Natural killer cell (primary cell): Measurements from ENCODE around the gene CDC42BPA. TPM values are rescaled to one million over a fixed set of nuclear protein-coding genes. Genes with fewer than 3 reads are reported as not detected.

Experiments
- ATAC-seq, 3 donors: fragments of 150-1000 bp in 2 of 3; fragments of 200-7000 bp in 1 of 3; cut with Tn5 transposase; 1 replicate in 1 of 3; 2 replicates in 2 of 3; pipeline ENCODE4 v1.10.0; 2021; ENCODE audit warnings: mild to moderate bottlenecking in 2 of 3, moderate library complexity in 2 of 3
- DNase-seq, 2 donors: peaks; one replicate each; pipeline versions ENCODE4 v3.0.0 to v3.0.0-alpha.2; 2013 to 2021; ENCODE audit warnings: mixed read lengths in 1 of 2
- H3K27ac ChIP-seq: one replicate; pipeline ENCODE4 v1.5.1; 2013; ENCODE audit warnings: mild to moderate bottlenecking, low read length
- H3K27me3 ChIP-seq: one replicate; pipeline ENCODE4 v1.6.1; 2013; ENCODE audit warnings: low read length; ENCODE audit not compliant: control insufficient read depth, insufficient read depth
- H3K36me3 ChIP-seq: one replicate; pipeline ENCODE4 v1.6.1; 2013; ENCODE audit warnings: low read length; ENCODE audit not compliant: control insufficient read depth, insufficient read depth
- H3K4me1 ChIP-seq: one replicate; pipeline ENCODE4 v1.6.1; 2013; ENCODE audit warnings: low read length; ENCODE audit not compliant: control insufficient read depth, insufficient read depth
- H3K4me3 ChIP-seq: one replicate; pipeline ENCODE4 v1.5.1; 2013; ENCODE audit warnings: low read length
- H3K9me3 ChIP-seq: one replicate; pipeline ENCODE4 v1.6.1; 2013; ENCODE audit warnings: low read length; ENCODE audit not compliant: control insufficient read depth, insufficient read depth
- H3K27ac Mint-ChIP-seq, 2 donors: one replicate each; pipeline ENCODE4 v1.8.0; 2022; ENCODE audit warnings: mild to moderate bottlenecking in 2 of 2, mixed read lengths in 2 of 2, moderate library complexity in 1 of 2
- H3K27me3 Mint-ChIP-seq, 2 donors: one replicate each; pipeline ENCODE4 v1.8.0; 2022; ENCODE audit warnings: low read depth in 2 of 2, mixed read lengths in 2 of 2
- H3K36me3 Mint-ChIP-seq: one replicate; pipeline ENCODE4 v1.8.0; 2022; ENCODE audit warnings: mixed read lengths
- H3K4me1 Mint-ChIP-seq, 2 donors: one replicate each; pipeline ENCODE4 v1.8.0; 2022; ENCODE audit warnings: mixed read lengths in 2 of 2
- H3K4me3 Mint-ChIP-seq: one replicate; pipeline ENCODE4 v1.8.0; 2022; ENCODE audit warnings: mild to moderate bottlenecking, moderate library complexity, mixed read lengths
- H3K9me3 Mint-ChIP-seq, 2 donors: one replicate each; pipeline ENCODE4 v1.8.0; 2022; ENCODE audit warnings: mixed read lengths in 2 of 2
- WGBS: methylation state at CpG from one replicate; pipeline ENCODE4 v1.1.7; 2013; ENCODE audit warnings: missing lambda C conversion rate; ENCODE audit not compliant: insufficient coverage; 5-methylcytosine and 5-hydroxymethylcytosine counted together
- intact Hi-C: fragments of 100-400 bp; cut with micrococcal nuclease; formaldehyde crosslinking; loops from one replicate; pipeline ENCODE4 v1.14.2; 2022
- total RNA-seq, 4 donors: library from RNA; stranded (reverse); fragments of 120-200 nt in 1 of 4; gene quantifications; one replicate each; pipeline versions ENCODE4 v1.2.3 to v1.2.4, GENCODE V29; 2013 to 2022
- TF ChIP-seq, protein P1 (sequence below): fragments of 200-600 bp; IDR thresholded peaks from one replicate; pipeline ENCODE4 v1.8.0; 2022; ENCODE audit warnings: antibody characterized with exemption

Gene CDC42BPA
- total RNA-seq, 3 donors from 2014 or later (not counting 1 experiment from before 2014, with no cell fraction given) = 0.14 to 2.4 (median 0.77) TPM

- H3K27me3 Mint-ChIP-seq = peaks cover 0 to 3% of the 10 kb centered on the region in 2 donors
These were observed 44.7 kb downstream of the CDC42BPA start for GRCh38 chr1:227273557-227273956.

GRCh38 chr1:227272428-227272827 is 45.9 kb downstream of the CDC42BPA start:
- Histone ChIP-seq H3K9me3 (no peaks in the 10 kb centered on the region), H3K27me3 (peaks cover 2% of the 10 kb centered on the region), H3K4me1 (no peaks in the 10 kb centered on the region), H3K4me3 (no peak overlapping the region), H3K27ac (no peak overlapping the region), H3K36me3 (no peaks in the 10 kb centered on the region)
- Mint-ChIP-seq H3K4me3 (no peak overlapping the region), H3K27ac (no peak overlapping the region), H3K27me3 (peaks cover 0 to 3% of the 10 kb centered on the region in 2 donors), H3K4me1 (no peaks in the 10 kb centered on the region), H3K36me3 (no peaks in the 10 kb centered on the region), H3K9me3 (peaks cover 0 to 3% of the 10 kb centered on the region in 2 donors)
- DNase-seq = no peak
- TF ChIP-seq, protein P1, sequence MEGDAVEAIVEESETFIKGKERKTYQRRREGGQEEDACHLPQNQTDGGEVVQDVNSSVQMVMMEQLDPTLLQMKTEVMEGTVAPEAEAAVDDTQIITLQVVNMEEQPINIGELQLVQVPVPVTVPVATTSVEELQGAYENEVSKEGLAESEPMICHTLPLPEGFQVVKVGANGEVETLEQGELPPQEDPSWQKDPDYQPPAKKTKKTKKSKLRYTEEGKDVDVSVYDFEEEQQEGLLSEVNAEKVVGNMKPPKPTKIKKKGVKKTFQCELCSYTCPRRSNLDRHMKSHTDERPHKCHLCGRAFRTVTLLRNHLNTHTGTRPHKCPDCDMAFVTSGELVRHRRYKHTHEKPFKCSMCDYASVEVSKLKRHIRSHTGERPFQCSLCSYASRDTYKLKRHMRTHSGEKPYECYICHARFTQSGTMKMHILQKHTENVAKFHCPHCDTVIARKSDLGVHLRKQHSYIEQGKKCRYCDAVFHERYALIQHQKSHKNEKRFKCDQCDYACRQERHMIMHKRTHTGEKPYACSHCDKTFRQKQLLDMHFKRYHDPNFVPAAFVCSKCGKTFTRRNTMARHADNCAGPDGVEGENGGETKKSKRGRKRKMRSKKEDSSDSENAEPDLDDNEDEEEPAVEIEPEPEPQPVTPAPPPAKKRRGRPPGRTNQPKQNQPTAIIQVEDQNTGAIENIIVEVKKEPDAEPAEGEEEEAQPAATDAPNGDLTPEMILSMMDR = no peak
- intact Hi-C loops = no loop called here
- no peak for ATAC-seq

More at GRCh38 chr1:227273557-227273956, 44.7 kb downstream of the CDC42BPA start:
- Histone ChIP-seq H3K27me3 (peaks cover 2% of the 10 kb centered on the region), H3K4me1 (no peaks in the 10 kb centered on the region), H3K36me3 (no peaks in the 10 kb centered on the region), H3K27ac (no peak overlapping the region), H3K4me3 (no peak overlapping the region), H3K9me3 (no peaks in the 10 kb centered on the region)
- H3K36me3 Mint-ChIP-seq = no peaks in the 10 kb centered on the region
- peak in 1 of 2 donors; percentile 31 for DNase-seq
- WGBS = 0% methylated on average over 1 of the region's 2 CpGs
- TF ChIP-seq, protein P1 = no peak
- intact Hi-C loops = no loop called here
- H3K27ac Mint-ChIP-seq = no peak overlapping the region
- H3K4me1 Mint-ChIP-seq = no peaks in the 10 kb centered on the region
- peaks cover 0 to 3% of the 10 kb centered on the region in 2 donors for H3K9me3 Mint-ChIP-seq
- ATAC-seq = no peak
- no peak overlapping the region for H3K4me3 Mint-ChIP-seq

DNA sequence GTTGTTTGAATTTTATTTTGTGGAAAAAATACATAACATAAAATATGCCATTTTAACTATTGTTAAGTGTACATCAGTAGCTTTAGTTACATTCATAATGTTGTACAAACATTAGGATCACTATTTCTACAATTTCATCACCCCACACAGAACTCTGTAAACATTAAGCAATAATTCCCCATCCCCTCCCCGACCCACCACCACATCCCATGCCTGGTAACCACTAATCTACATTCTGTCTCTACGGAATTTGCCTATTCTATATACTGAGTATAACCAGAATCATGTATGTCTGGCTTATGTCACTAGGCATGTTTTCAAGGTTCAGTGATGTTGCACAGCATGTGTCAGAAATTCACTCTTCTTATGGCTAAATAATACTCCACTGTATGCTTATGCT is 47.7 kb downstream of the CDC42BPA start:
- ATAC-seq (no peak), DNase-seq (no peak)
- WGBS = 84% methylated on average over 2 of the region's 2 CpGs
- Mint-ChIP-seq H3K27ac (no peak overlapping the region), H3K4me3 (no peak overlapping the region), H3K27me3 (peaks cover 0 to 3% of the 10 kb centered on the region in 2 donors), H3K4me1 (no peaks in the 10 kb centered on the region), H3K9me3 (peaks cover 0 to 3% of the 10 kb centered on the region in 2 donors), H3K36me3 (no peaks in the 10 kb centered on the region)
- TF ChIP-seq, protein P1 = no peak
- Histone ChIP-seq H3K36me3 (no peaks in the 10 kb centered on the region), H3K27me3 (peaks cover 2% of the 10 kb centered on the region), H3K4me1 (no peaks in the 10 kb centered on the region), H3K9me3 (no peaks in the 10 kb centered on the region), H3K27ac (no peak overlapping the region), H3K4me3 (no peak overlapping the region)
- intact Hi-C loops = no loop called here

DNA sequence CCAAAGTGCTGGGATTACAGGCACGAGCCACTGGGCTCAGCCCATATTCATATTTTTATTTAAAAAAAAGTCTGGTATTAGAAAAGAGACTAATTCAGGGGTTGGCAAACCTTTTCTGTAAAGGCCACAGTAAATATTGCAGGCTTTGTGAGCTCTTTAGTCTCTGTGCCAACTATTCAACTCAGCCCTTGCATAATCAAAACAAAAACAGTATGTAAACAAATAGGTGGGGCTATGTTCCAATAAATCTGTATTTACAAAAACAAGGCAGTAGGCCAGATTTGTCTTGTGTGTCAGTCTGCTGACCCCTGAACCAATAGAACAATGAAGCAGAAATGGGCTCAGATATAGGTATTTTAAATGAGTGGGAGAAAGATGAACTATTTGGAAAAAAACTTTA is 49.3 kb downstream of the CDC42BPA start:
- DNase-seq = no peak
- no peaks in the 10 kb centered on the region for H3K36me3 ChIP-seq
- Mint-ChIP-seq H3K4me1 (no peaks in the 10 kb centered on the region), H3K9me3 (no peaks in the 10 kb centered on the region), H3K27ac (no peak overlapping the region), H3K4me3 (no peak overlapping the region), H3K27me3 (peaks cover 0 to 5% of the 10 kb centered on the region in 2 donors), H3K36me3 (no peaks in the 10 kb centered on the region)
- no peaks in the 10 kb centered on the region for H3K4me1 ChIP-seq
- peaks cover 2% of the 10 kb centered on the region for H3K27me3 ChIP-seq
- TF ChIP-seq, protein P1 = no peak
- ATAC-seq = no peak
- 100% methylated on average over 1 of the region's 1 CpG for WGBS
- H3K4me3 ChIP-seq = no peak overlapping the region
- no peaks in the 10 kb centered on the region for H3K9me3 ChIP-seq
- intact Hi-C loops = no loop called here
- H3K27ac ChIP-seq = no peak overlapping the region
